Neutrophil (primary cell): ENCODE results near the gene CRYBA1.
"Not testable (repeated sequence)": the region's sequence is repeated elsewhere in the genome, so short reads cannot be mapped to it uniquely, and the experiment has no call there.

Experiments
- H3K27ac ChIP-seq: fragments of 200-600 bp; sonication (generic); 2 replicates; pipeline ENCODE4 v1.5.1; 2016; ENCODE audit warnings: mild to moderate bottlenecking, moderate library complexity
- H3K27me3 ChIP-seq: fragments of 200-600 bp; sonication (generic); 2 replicates; pipeline ENCODE4 v1.6.0; 2016; ENCODE audit warnings: mild to moderate bottlenecking
- H3K36me3 ChIP-seq: fragments of 200-600 bp; sonication (generic); 2 replicates; pipeline ENCODE4 v1.5.1; 2017
- H3K4me1 ChIP-seq, 2 experiments: fragments of 200-600 bp in 1 of 2; sonication (generic) in 1 of 2; 1 replicate in 1 of 2; 2 replicates in 1 of 2; pipeline versions ENCODE4 v1.5.1 to v1.6.1; 2013 to 2016; ENCODE audit warnings: low read depth in 1 of 2, low read length in 1 of 2, mild to moderate bottlenecking in 1 of 2, moderate library complexity in 1 of 2; ENCODE audit not compliant: control insufficient read depth in 1 of 2, insufficient read depth in 1 of 2
- H3K4me3 ChIP-seq, 2 experiments: fragments of 200-600 bp in 1 of 2; sonication (generic) in 1 of 2; 1 replicate in 1 of 2; 2 replicates in 1 of 2; pipeline ENCODE4 v1.5.1; 2013 to 2016; ENCODE audit warnings: low read depth in 1 of 2, low read length in 1 of 2, mild to moderate bottlenecking in 1 of 2, moderate library complexity in 1 of 2
- H3K9me3 ChIP-seq: fragments of 200-600 bp; sonication (generic); 2 replicates; pipeline ENCODE4 v1.5.1; 2016
- TF ChIP-seq, protein P1 (sequence below): fragments of 200-600 bp; sonication (generic); IDR thresholded peaks from 2 replicates; pipeline ENCODE4 v1.5.1; 2016; ENCODE audit warnings: antibody characterized with exemption

The CRYBA1 gene

GRCh38 chr17:29225396-29225795, 21.3 kb upstream of the CRYBA1 start:
- Histone ChIP-seq H3K9me3 (no peaks in the 10 kb centered on the region), H3K27ac (no peak overlapping the region), H3K4me1 (no peaks in the 10 kb centered on the region), H3K36me3 (no peaks in the 10 kb centered on the region), H3K4me3 (no peak overlapping the region), H3K27me3 (no peaks in the 10 kb centered on the region)
- TF ChIP-seq, protein P1, sequence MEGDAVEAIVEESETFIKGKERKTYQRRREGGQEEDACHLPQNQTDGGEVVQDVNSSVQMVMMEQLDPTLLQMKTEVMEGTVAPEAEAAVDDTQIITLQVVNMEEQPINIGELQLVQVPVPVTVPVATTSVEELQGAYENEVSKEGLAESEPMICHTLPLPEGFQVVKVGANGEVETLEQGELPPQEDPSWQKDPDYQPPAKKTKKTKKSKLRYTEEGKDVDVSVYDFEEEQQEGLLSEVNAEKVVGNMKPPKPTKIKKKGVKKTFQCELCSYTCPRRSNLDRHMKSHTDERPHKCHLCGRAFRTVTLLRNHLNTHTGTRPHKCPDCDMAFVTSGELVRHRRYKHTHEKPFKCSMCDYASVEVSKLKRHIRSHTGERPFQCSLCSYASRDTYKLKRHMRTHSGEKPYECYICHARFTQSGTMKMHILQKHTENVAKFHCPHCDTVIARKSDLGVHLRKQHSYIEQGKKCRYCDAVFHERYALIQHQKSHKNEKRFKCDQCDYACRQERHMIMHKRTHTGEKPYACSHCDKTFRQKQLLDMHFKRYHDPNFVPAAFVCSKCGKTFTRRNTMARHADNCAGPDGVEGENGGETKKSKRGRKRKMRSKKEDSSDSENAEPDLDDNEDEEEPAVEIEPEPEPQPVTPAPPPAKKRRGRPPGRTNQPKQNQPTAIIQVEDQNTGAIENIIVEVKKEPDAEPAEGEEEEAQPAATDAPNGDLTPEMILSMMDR: no peak

GRCh38 chr17:29233301-29233700, 13.4 kb upstream of the CRYBA1 start:
- TF ChIP-seq, protein P1: no peak
- H3K9me3 ChIP-seq: no peaks in the 10 kb centered on the region

GRCh38 chr17:29234972-29235371, 11.7 kb upstream of the CRYBA1 start:
- H3K36me3 ChIP-seq, H3K4me3 ChIP-seq, H3K27me3 ChIP-seq, H3K4me1 ChIP-seq, H3K9me3 ChIP-seq, H3K27ac ChIP-seq: not testable (repeated sequence)

More at GRCh38 chr17:29233301-29233700, 13.4 kb upstream of the CRYBA1 start:
- H3K27me3 ChIP-seq: no peaks in the 10 kb centered on the region
- peaks cover 0 to 5% of the 10 kb centered on the region in 2 experiments for H3K4me1 ChIP-seq
- no peak overlapping the region for H3K27ac ChIP-seq
- no peak overlapping the region for H3K4me3 ChIP-seq
- no peaks in the 10 kb centered on the region for H3K36me3 ChIP-seq

- Histone ChIP-seq H3K36me3 (no peaks in the 10 kb centered on the region), H3K9me3 (no peaks in the 10 kb centered on the region), H3K27ac (no peak overlapping the region), H3K27me3 (no peaks in the 10 kb centered on the region), H3K4me1 (peaks cover 5 to 10% of the 10 kb centered on the region in 2 experiments), H3K4me3 (no peak overlapping the region)
- TF ChIP-seq, protein P1: no peak
Measured at GRCh38 chr17:29235904-29236303, 10.8 kb upstream of the CRYBA1 start.

GRCh38 chr17:29237476-29238132, 9.1 kb upstream of the CRYBA1 start:
- H3K4me3 ChIP-seq: no peak overlapping the region
- no peak overlapping the region for H3K27ac ChIP-seq
- H3K36me3 ChIP-seq: no peaks in the 10 kb centered on the region
- no peaks in the 10 kb centered on the region for H3K9me3 ChIP-seq
- TF ChIP-seq, protein P1: no peak
- H3K27me3 ChIP-seq: no peaks in the 10 kb centered on the region
- peaks cover 8 to 16% of the 10 kb centered on the region in 2 experiments for H3K4me1 ChIP-seq

DNA sequence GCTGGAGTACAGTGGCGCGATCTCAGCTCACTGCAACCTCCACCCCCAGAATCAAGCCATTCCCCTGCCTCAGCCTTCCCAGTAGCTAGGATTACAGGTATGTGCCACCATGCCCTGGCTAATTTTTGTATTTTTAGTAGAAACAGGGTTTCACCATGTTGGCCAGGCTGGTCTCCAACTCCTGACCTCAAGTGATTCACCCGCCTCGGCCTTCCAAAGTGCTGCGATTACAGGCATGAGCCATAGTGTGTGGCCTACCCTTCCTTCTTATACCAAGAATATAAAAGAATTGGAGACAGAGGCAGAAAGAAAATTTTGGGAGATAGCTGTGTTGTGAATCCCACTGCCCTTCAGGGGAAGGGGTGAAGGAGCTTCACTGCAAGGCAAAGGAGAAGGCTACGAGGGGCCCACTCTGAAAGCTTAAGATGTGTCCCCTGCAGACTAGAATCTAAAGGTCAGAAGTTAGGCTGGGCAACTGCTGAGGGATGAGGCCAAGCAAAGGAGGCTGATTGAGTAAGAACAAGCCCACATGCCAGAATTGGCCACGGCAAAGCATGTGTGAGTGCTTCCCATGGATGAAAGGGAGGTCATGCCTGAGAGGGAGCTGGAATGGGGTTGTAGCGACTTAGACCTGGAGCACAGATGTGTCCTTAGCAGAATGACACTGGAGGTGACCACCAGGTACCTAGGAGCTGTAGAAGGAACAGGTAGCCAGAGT, 8.4 kb upstream of the CRYBA1 start:
- H3K9me3 ChIP-seq: no peaks in the 10 kb centered on the region
- no peaks in the 10 kb centered on the region for H3K27me3 ChIP-seq
- H3K36me3 ChIP-seq: no peaks in the 10 kb centered on the region
- H3K27ac ChIP-seq: no peak overlapping the region
- TF ChIP-seq, protein P1: no peak
- H3K4me3 ChIP-seq: no peak overlapping the region
- peaks cover 8 to 16% of the 10 kb centered on the region in 2 experiments for H3K4me1 ChIP-seq
